Vein endothelial cell (primary cell): ENCODE results near the gene DNAH8. TPM values are rescaled to one million over a fixed set of nuclear protein-coding genes. Genes with fewer than 3 reads are reported as not detected.

Source experiments
- small RNA-seq: library from RNA; depleted of rRNA; stranded (forward); fragments of <200 nt; gene quantifications from one replicate; pipeline ENCODE3, GENCODE V24; 2012
- total RNA-seq: library from RNA; depleted of rRNA; stranded (reverse); fragments of >200 nt; gene quantifications from 2 replicates; pipeline ENCODE4 v1.2.3, GENCODE V29; 2012

Gene DNAH8, protein sequence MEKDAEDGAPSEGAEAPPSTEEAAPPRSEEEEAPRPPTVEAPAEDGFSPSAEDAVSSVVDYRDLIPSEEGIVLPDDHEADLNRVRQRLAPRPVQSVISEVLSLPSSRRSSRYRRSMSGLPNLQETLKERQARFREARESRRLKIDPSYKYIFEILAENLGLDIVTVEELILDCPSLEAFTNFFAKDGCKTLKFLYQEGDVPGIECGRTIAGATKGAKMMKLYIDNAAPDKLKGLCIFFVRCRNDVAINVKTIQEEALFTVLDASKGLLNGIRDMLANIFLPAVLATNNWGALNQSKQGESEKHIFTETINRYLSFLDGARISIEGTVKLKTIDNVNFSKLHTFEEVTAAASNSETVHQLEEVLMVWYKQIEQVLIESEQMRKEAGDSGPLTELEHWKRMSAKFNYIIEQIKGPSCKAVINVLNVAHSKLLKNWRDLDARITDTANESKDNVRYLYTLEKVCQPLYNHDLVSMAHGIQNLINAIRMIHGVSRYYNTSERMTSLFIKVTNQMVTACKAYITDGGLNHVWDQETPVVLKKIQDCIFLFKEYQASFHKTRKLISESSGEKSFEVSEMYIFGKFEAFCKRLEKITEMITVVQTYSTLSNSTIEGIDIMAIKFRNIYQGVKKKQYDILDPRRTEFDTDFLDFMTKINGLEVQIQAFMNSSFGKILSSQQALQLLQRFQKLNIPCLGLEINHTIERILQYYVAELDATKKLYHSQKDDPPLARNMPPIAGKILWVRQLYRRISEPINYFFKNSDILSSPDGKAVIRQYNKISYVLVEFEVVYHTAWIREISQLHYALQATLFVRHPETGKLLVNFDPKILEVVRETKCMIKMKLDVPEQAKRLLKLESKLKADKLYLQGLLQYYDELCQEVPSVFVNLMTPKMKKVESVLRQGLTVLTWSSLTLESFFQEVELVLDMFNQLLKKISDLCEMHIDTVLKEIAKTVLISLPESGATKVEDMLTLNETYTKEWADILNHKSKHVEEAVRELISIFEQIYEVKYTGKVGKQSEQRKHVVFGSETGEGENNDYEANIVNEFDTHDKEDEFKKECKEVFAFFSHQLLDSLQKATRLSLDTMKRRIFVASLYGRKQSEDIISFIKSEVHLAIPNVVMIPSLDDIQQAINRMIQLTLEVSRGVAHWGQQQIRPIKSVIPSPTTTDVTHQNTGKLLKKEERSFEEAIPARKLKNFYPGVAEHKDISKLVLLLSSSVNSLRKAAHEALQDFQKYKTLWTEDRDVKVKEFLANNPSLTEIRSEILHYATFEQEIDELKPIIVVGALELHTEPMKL (N-terminal part only)
- total RNA-seq, result under 0.01 TPM in 2 replicates

GRCh38 chr6:38715016-38715689, at the start of gene DNAH8:
DNAH8 (plus strand) TSS chr6:38715311; CDS start chr6:38722810, 7,499 bp downstream.

GRCh38 chr6:38702558-38703397, 12.3 kb upstream of the DNAH8 start, which contains the start of gene GLO1:
GLO1 (minus strand) TSS chr6:38703145; CDS start chr6:38703054, 91 bp downstream.

DNA sequence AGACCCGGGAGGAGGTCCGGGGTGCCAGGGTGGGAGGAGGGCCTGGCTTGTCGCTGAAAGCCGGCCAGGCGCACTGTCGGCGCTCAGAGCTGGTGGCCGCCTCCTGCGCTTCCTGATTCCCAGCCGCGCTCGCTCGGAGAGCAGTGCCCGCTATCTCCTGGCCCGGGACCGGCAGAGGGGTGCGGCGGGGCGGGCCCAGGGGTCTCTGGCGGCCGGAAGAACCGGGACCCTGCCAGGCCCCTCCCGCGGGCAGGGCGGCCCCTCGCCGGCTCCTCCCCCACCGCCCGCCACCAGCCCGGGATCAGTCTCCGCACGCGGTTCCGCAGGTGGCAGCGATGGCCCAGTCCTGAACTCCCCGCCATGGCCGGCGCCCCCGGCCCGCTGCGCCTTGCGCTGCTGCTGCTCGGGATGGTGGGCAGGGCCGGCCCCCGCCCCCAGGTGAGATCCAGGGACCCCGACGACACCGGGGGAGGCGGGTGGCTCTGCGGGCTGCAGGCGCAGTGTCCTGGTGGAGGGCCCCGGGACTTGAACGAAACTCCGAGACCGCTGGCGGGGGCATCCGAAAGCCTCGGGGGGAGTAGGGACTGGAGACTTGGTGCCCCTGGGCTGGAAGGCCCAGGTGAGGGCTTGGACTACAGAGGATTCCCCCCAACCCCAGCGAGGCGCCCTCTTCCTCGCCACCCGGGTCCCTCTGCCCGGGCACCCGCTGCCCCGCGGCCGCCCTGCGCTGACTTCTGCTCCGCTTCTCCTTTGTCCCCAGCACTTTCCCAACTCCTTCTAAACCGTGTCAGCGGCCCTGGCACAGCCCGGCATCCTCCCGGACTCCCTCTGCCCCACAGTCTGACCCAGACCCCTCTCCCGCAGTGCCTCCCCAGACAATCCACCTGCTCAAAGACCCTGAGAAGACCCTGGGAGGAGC, 333.6 kb downstream of the DNAH8 start, which contains the start of gene GLP1R:
TSS of gene GLP1R (plus strand) at position 301 of the 919 bp plus-strand sequence. CDS start at position 361, 60 bp downstream.

Small RNA genes lying within 50 kb of the gene (small RNA-seq; reads per million reads assigned to genes)
- gene AL034345.1 (not detected), gene RF00393 (not detected)

Other genes with a start within 250 kb of the DNAH8 start
- 9.8 and 17.7 TPM in 2 replicates for gene BTBD9, start 75.4 kb upstream of the DNAH8 start, total RNA-seq
- gene GLO1, start 12.2 kb upstream of the DNAH8 start, total RNA-seq, result 125 and 151 TPM in 2 replicates